HepG2 (cell line): ENCODE results near the gene TTC32. TPM values are rescaled to one million over a fixed set of nuclear protein-coding genes. Genes with fewer than 3 reads are reported as not detected.
A peak's percentile ranks its signal among the peaks of the same experiment; 100 is the strongest.

Experiments
- BORCS8-MEF2B ChIP-seq: sonication (generic); formaldehyde crosslinking; IDR thresholded peaks from 2 replicates; pipeline ENCODE4 v1.8.0; 2022; ENCODE audit warnings: mild to moderate bottlenecking, missing genetic modification reagents
- CHCHD3 ChIP-seq: sonication (generic); formaldehyde crosslinking; IDR thresholded peaks from 2 replicates; pipeline ENCODE4 v1.8.0; 2022; ENCODE audit warnings: mild to moderate bottlenecking, missing genetic modification reagents, moderate library complexity
- ELK4 ChIP-seq: sonication (generic); formaldehyde crosslinking; IDR thresholded peaks from 2 replicates; pipeline ENCODE4 v1.9.0; 2021; ENCODE audit warnings: missing genetic modification reagents, borderline replicate concordance
- EZH2 ChIP-seq: conservative IDR thresholded peaks from 2 replicates; pipeline ENCODE4 v1.6.1; 2012; ENCODE audit warnings: mild to moderate bottlenecking, low read depth, low read length, moderate library complexity
- FOXP4 ChIP-seq: sonication (generic); formaldehyde crosslinking; IDR thresholded peaks from 2 replicates; pipeline ENCODE4 v1.4.0; 2020; ENCODE audit warnings: missing genetic modification reagents
- HNF1A ChIP-seq, 2 experiments: sonication (generic) in 1 of 2; formaldehyde crosslinking in 1 of 2; IDR thresholded peaks; 2 replicates each; pipeline versions ENCODE4 v1.4.0 to v1.6.1; 2016 to 2020; ENCODE audit warnings: borderline replicate concordance in 1 of 2, low read depth in 1 of 2, mild to moderate bottlenecking in 1 of 2, missing genetic modification reagents in 1 of 2
- HOXD1 ChIP-seq: sonication (generic); formaldehyde crosslinking; IDR thresholded peaks from 2 replicates; pipeline ENCODE4 v1.5.0; 2020; ENCODE audit warnings: missing genetic modification reagents
- MAFF ChIP-seq: IDR thresholded peaks from 2 replicates; pipeline ENCODE4 v1.6.1; 2011; ENCODE audit warnings: low read depth, low read length, improper control_type of control experiment
- MBD4 ChIP-seq: IDR thresholded peaks from 2 replicates; pipeline ENCODE4 v1.6.1; 2012; ENCODE audit warnings: low read length, inconsistent platforms, borderline replicate concordance
- NFYB ChIP-seq: sonication (generic); formaldehyde crosslinking; IDR thresholded peaks from 2 replicates; pipeline ENCODE4 v1.4.0; 2020; ENCODE audit warnings: missing genetic modification reagents
- NR2F2 ChIP-seq: IDR thresholded peaks from 2 replicates; pipeline ENCODE4 v1.6.1; 2012; ENCODE audit warnings: low read depth, inconsistent platforms, borderline replicate concordance
- PAX8 ChIP-seq: sonication (generic); formaldehyde crosslinking; IDR thresholded peaks from 2 replicates; pipeline ENCODE4 v1.8.0; 2022; ENCODE audit warnings: mild to moderate bottlenecking, missing genetic modification reagents, borderline replicate concordance
- RARA ChIP-seq: IDR thresholded peaks from 2 replicates; pipeline ENCODE4 v1.6.1; 2016; ENCODE audit warnings: missing genetic modification reagents, missing compliant biosample characterization
- RXRA ChIP-seq: sonication (generic); formaldehyde crosslinking; IDR thresholded peaks from 2 replicates; pipeline ENCODE4 v1.5.1; 2020; ENCODE audit warnings: missing genetic modification reagents
- SNRNP70 ChIP-seq: fragments of 200-400 bp; formaldehyde crosslinking; IDR thresholded peaks from 2 replicates; pipeline ENCODE4 v1.6.1; 2017; ENCODE audit warnings: mild to moderate bottlenecking, low read depth, low read length, moderate library complexity
- TBX2 ChIP-seq: sonication (generic); formaldehyde crosslinking; IDR thresholded peaks from 2 replicates; pipeline ENCODE4 v1.5.0; 2020; ENCODE audit warnings: missing genetic modification reagents, mild to moderate bottlenecking, borderline replicate concordance
- THAP7 ChIP-seq: sonication (generic); formaldehyde crosslinking; IDR thresholded peaks from 2 replicates; pipeline ENCODE4 v1.8.1; 2023; ENCODE audit warnings: mild to moderate bottlenecking, missing genetic modification reagents
- ZBTB37 ChIP-seq: sonication (generic); formaldehyde crosslinking; IDR thresholded peaks from 2 replicates; pipeline ENCODE4 v1.4.0; 2020; ENCODE audit warnings: mild to moderate bottlenecking, missing genetic modification reagents
- ZC3H4 ChIP-seq: sonication (generic); formaldehyde crosslinking; IDR thresholded peaks from 2 replicates; pipeline ENCODE4 v1.4.0; 2020; ENCODE audit warnings: missing genetic modification reagents, borderline replicate concordance
- ZNF616 ChIP-seq: sonication (generic); formaldehyde crosslinking; IDR thresholded peaks from 2 replicates; pipeline ENCODE4 v1.5.0; 2020; ENCODE audit warnings: low read depth, mild to moderate bottlenecking, missing genetic modification reagents
- ZNF841 ChIP-seq: sonication (generic); formaldehyde crosslinking; IDR thresholded peaks from 2 replicates; pipeline ENCODE4 v1.8.1; 2023; ENCODE audit warnings: missing genetic modification reagents, borderline replicate concordance
- polyA plus RNA-seq, 8 experiments: library from polyadenylated mRNA; depleted of rRNA in 3 of 8; stranded (reverse) in 7 of 8; unstranded in 1 of 8; fragments of >200 nt; fragmentation: Illumina TruSeq in 4 of 8; extraction: Trizol in 4 of 8; gene quantifications; 2 replicates each; pipeline versions ENCODE4 v1.2.1 to v1.2.3, GENCODE V29; 2011 to 2016; ENCODE audit warnings: low read depth in 4 of 8, missing spikeins in 1 of 8, mixed read lengths in 1 of 8; ENCODE audit not compliant: insufficient read depth in 1 of 8
- total RNA-seq, 5 experiments: library from RNA; depleted of rRNA; stranded (reverse); fragments of >200 nt; fragmentation: Illumina TruSeq; extraction: Trizol; gene quantifications; 2 replicates each; pipeline ENCODE4 v1.2.3, GENCODE V29; 2016; ENCODE audit warnings: low read depth in 1 of 5

The TTC32 gene
- total and polyA plus RNA-seq, 2 of the 13 experiments (the other 11 are each of a cell fraction or from before 2014, with no cell fraction given) = 21.6 to 38.3 TPM

- TF ChIP-seq TBX2 (CRISPR knock-in tag) (0 out of 2 replicates have a peak, but pooled peaks have one; percentile 12), RXRA (CRISPR knock-in tag) (no peak), ZC3H4 (CRISPR knock-in tag) (no peak), EZH2 (no peak), THAP7 (no peak), NR2F2 (0 out of 2 replicates have a peak, but pooled peaks have one; percentile 46), FOXP4 (CRISPR knock-in tag) (peak; percentile 34; the same call in 1 of the 2 replicates), RARA (peak; percentile 64; the same call in 1 of the 2 replicates), PAX8 (CRISPR knock-in tag) (no peak), BORCS8-MEF2B (CRISPR knock-in tag) (no peak), ELK4 (CRISPR knock-in tag) (no peak), MBD4 (no peak), ZNF841 (CRISPR knock-in tag) (no peak), NFYB (CRISPR knock-in tag) (no peak), CHCHD3 (no peak), HNF1A (IDR thresholded peaks at IDR 0.05; ENCODE audit: low read depth) (no peak), HNF1A (CRISPR knock-in tag; IDR thresholded peaks at IDR 0.05; ENCODE audit: borderline replicate concordance) (no peak), ZNF616 (no peak), SNRNP70 (no peak), HOXD1 (CRISPR knock-in tag) (no peak), ZBTB37 (CRISPR knock-in tag) (no peak), MAFF (no peak)
Measured at GRCh38 chr2:19857100-19857499, 44.7 kb downstream of the TTC32 start (continued).
